H9 (cell line): ENCODE measurements around the gene SLC6A19. TPM values are rescaled to one million over a fixed set of nuclear protein-coding genes. Genes with fewer than 3 reads are reported as not detected.

Experiments
- DNase-seq: peaks from one replicate; pipeline ENCODE4 v3.0.0-alpha.2; 2017
- H2AFZ ChIP-seq: one replicate; pipeline ENCODE4 v1.6.1; 2013; ENCODE audit warnings: mild to moderate bottlenecking, low read length, control low read depth, moderate library complexity
- H2AK5ac ChIP-seq: 2 replicates; pipeline ENCODE4 v1.6.1; 2013; ENCODE audit warnings: low read length, control low read depth, mixed read lengths; ENCODE audit not compliant: insufficient read length
- H2BK120ac ChIP-seq: one replicate; pipeline ENCODE4 v1.6.1; 2013; ENCODE audit warnings: low read depth, mild to moderate bottlenecking, low read length, control low read depth, inconsistent platforms; ENCODE audit not compliant: poor library complexity, severe bottlenecking
- H2BK12ac ChIP-seq: 2 replicates; pipeline ENCODE4 v1.6.1; 2013; ENCODE audit warnings: low read length, control low read depth, mixed read lengths, low read depth; ENCODE audit not compliant: insufficient read length
- H2BK15ac ChIP-seq: 2 replicates; pipeline ENCODE4 v1.6.1; 2013; ENCODE audit warnings: low read depth, low read length, control low read depth
- H2BK20ac ChIP-seq: one replicate; pipeline ENCODE4 v1.6.1; 2013; ENCODE audit warnings: low read depth, mild to moderate bottlenecking, low read length, control low read depth, inconsistent platforms; ENCODE audit not compliant: poor library complexity, severe bottlenecking
- H2BK5ac ChIP-seq: 2 replicates; pipeline ENCODE4 v1.6.1; 2013; ENCODE audit warnings: low read length, control low read depth, mixed read lengths; ENCODE audit not compliant: insufficient read length
- H3K14ac ChIP-seq: 2 replicates; pipeline ENCODE4 v1.6.1; 2013; ENCODE audit warnings: low read length, control low read depth; ENCODE audit not compliant: insufficient read depth
- H3K18ac ChIP-seq: 2 replicates; pipeline ENCODE4 v1.6.1; 2013; ENCODE audit warnings: low read depth, mild to moderate bottlenecking, mixed read lengths, low read length, control low read depth; ENCODE audit not compliant: insufficient read length
- H3K23ac ChIP-seq: 2 replicates; pipeline ENCODE4 v1.6.1; 2013; ENCODE audit warnings: low read length, control low read depth, mixed read lengths, low read depth; ENCODE audit not compliant: insufficient read length
- H3K23me2 ChIP-seq: 2 replicates; pipeline ENCODE4 v1.6.1; 2013; ENCODE audit warnings: low read depth, mild to moderate bottlenecking, mixed read lengths, low read length, control low read depth; ENCODE audit not compliant: insufficient read length, poor library complexity, severe bottlenecking
- H3K27ac ChIP-seq: 2 replicates; pipeline ENCODE4 v1.5.1; 2013; ENCODE audit warnings: low read length, control low read depth, mixed read lengths, low read depth; ENCODE audit not compliant: insufficient read length
- H3K27me3 ChIP-seq: 2 replicates; pipeline ENCODE4 v1.6.1; 2013; ENCODE audit warnings: low read length, control low read depth, inconsistent platforms; ENCODE audit not compliant: insufficient read depth
- H3K4ac ChIP-seq: 2 replicates; pipeline ENCODE4 v1.6.1; 2013; ENCODE audit warnings: low read depth, mild to moderate bottlenecking, control low read depth, inconsistent platforms, low read length, moderate library complexity
- H3K4me1 ChIP-seq: 2 replicates; pipeline ENCODE4 v1.6.1; 2013; ENCODE audit warnings: low read length, control low read depth, inconsistent platforms; ENCODE audit not compliant: insufficient read depth
- H3K4me2 ChIP-seq: 2 replicates; pipeline ENCODE4 v1.6.1; 2013; ENCODE audit warnings: low read length, control low read depth, mixed read lengths; ENCODE audit not compliant: insufficient read length, insufficient read depth
- H3K56ac ChIP-seq: 2 replicates; pipeline ENCODE4 v1.6.1; 2013; ENCODE audit warnings: low read depth, mild to moderate bottlenecking, mixed read lengths, low read length, control low read depth; ENCODE audit not compliant: insufficient read length
- H3K79me1 ChIP-seq: 2 replicates; pipeline ENCODE4 v1.6.1; 2013; ENCODE audit warnings: low read depth, mild to moderate bottlenecking, moderate library complexity, low read length, control low read depth, inconsistent platforms; ENCODE audit not compliant: insufficient read depth, poor library complexity, severe bottlenecking
- H3K79me2 ChIP-seq: 2 replicates; pipeline ENCODE4 v1.6.1; 2013; ENCODE audit warnings: low read length, control low read depth, inconsistent platforms; ENCODE audit not compliant: insufficient read depth
- H3K9ac ChIP-seq: 2 replicates; pipeline ENCODE4 v1.6.1; 2013; ENCODE audit warnings: low read length, control low read depth, mixed read lengths; ENCODE audit not compliant: insufficient read length; ENCODE audit errors: extremely low read depth
- H3K9me3 ChIP-seq: one replicate; pipeline ENCODE4 v1.6.1; 2013; ENCODE audit warnings: low read depth, low read length, inconsistent platforms; ENCODE audit not compliant: control insufficient read depth
- H3T11ph ChIP-seq: one replicate; pipeline ENCODE4 v1.6.1; 2013; ENCODE audit warnings: mild to moderate bottlenecking, low read length, control low read depth, inconsistent platforms
- H4K20me1 ChIP-seq: one replicate; pipeline ENCODE4 v1.6.1; 2013; ENCODE audit not compliant: control insufficient read depth, insufficient read length, insufficient read depth
- H4K5ac ChIP-seq: 2 replicates; pipeline ENCODE4 v1.6.1; 2013; ENCODE audit warnings: low read depth, mild to moderate bottlenecking, mixed read lengths, low read length, control low read depth; ENCODE audit not compliant: insufficient read length
- H4K8ac ChIP-seq: replicated peaks from 2 replicates; pipeline ENCODE4 v1.6.1; 2013; ENCODE audit warnings: low read length, control low read depth, mixed read lengths, low read depth; ENCODE audit not compliant: insufficient read length
- H4K91ac ChIP-seq: 2 replicates; pipeline ENCODE4 v1.6.1; 2013; ENCODE audit warnings: low read depth, mild to moderate bottlenecking, moderate library complexity, mixed read lengths, low read length, control low read depth; ENCODE audit not compliant: insufficient read length
- H3K27ac Mint-ChIP-seq, 3 experiments: 2 replicates in 2 of 3; 3 replicates in 1 of 3; pipeline ENCODE4 v1.8.0; 2020 to 2021; ENCODE audit warnings: mixed read lengths in 3 of 3, mild to moderate bottlenecking in 1 of 3, moderate library complexity in 1 of 3
- H3K27me3 Mint-ChIP-seq: 2 replicates; pipeline ENCODE4 v1.8.0; 2021; ENCODE audit warnings: low read depth, mild to moderate bottlenecking, moderate library complexity, mixed read lengths
- H3K36me3 Mint-ChIP-seq, 3 experiments: 2 replicates in 2 of 3; 3 replicates in 1 of 3; pipeline ENCODE4 v1.8.0; 2020 to 2021; ENCODE audit warnings: low read depth in 3 of 3, mixed read lengths in 3 of 3; ENCODE audit not compliant: insufficient read depth in 1 of 3
- H3K4me1 Mint-ChIP-seq, 2 experiments: 2 replicates each; pipeline ENCODE4 v1.8.0; 2020; ENCODE audit warnings: mixed read lengths in 2 of 2
- H3K4me3 Mint-ChIP-seq, 2 experiments: 2 replicates in 1 of 2; 3 replicates in 1 of 2; pipeline ENCODE4 v1.8.0; 2020 to 2021; ENCODE audit warnings: mild to moderate bottlenecking in 2 of 2, mixed read lengths in 2 of 2, moderate library complexity in 1 of 2
- H3K9me3 Mint-ChIP-seq, 2 experiments: 2 replicates in 1 of 2; 3 replicates in 1 of 2; pipeline ENCODE4 v1.8.0; 2020; ENCODE audit warnings: mild to moderate bottlenecking in 2 of 2, mixed read lengths in 2 of 2, moderate library complexity in 1 of 2
- CTCF ChIP-seq: fragments of 200-600 bp; sonication (generic); conservative IDR thresholded peaks from 3 replicates; pipeline ENCODE4 v1.8.0; 2021; ENCODE audit warnings: antibody characterized with exemption, mild to moderate bottlenecking
- WGBS: extraction: QIAGEN DNeasy Blood & Tissue Kit; methylation state at CpG from one replicate; pipeline ENCODE4 v1.1.7; 2013; ENCODE audit warnings: missing lambda C conversion rate, low lambda C conversion rate, mixed read lengths; ENCODE audit not compliant: insufficient read length; ENCODE audit errors: extremely low coverage; 5-methylcytosine and 5-hydroxymethylcytosine counted together
- total RNA-seq: library from RNA; stranded (reverse); gene quantifications from 2 replicates; pipeline ENCODE4 v1.2.1, GENCODE V29; 2021

SLC6A19 gene
- total RNA-seq, 1 experiment from 2014 or later = not detected

GRCh38 chr5:1205255-1206180 lies 4.1 kb downstream of the SLC6A19 start:
- no peak overlapping the region for H4K8ac ChIP-seq
- H3K18ac ChIP-seq = no peak overlapping the region
- H3K9me3 ChIP-seq = no peaks in the 10 kb centered on the region
- H3K27me3 ChIP-seq = no peaks in the 10 kb centered on the region
- TF ChIP-seq CTCF = no peak
- Mint-ChIP-seq H3K36me3 (no peaks in the 10 kb centered on the region), H3K9me3 (no peaks in the 10 kb centered on the region), H3K27ac (peak overlapping the region in 2 of 3 experiments; percentile 16 to 44; a peak in 2 of 7 replicates), H3K27me3 (peaks cover 8% of the 10 kb centered on the region), H3K4me3 (peak overlapping the region in 1 of 2 experiments; percentile 43; a peak in 2 of 5 replicates), H3K4me1 (peaks cover 9 to 16% of the 10 kb centered on the region in 2 experiments)
- H2AK5ac ChIP-seq = no peak overlapping the region
- no peak overlapping the region for H3T11ph ChIP-seq
- no peaks in the 10 kb centered on the region for H3K23me2 ChIP-seq
- DNase-seq = no peak
- no peak overlapping the region for H2BK120ac ChIP-seq
- no peak overlapping the region for H3K4me2 ChIP-seq
- no peak overlapping the region for H2BK12ac ChIP-seq
- H3K79me1 ChIP-seq = no peaks in the 10 kb centered on the region
- no CpG with 5 or more reads among the region's 11 CpGs for WGBS
- no peak overlapping the region for H4K5ac ChIP-seq
- H2BK15ac ChIP-seq = no peak overlapping the region
- H3K9ac ChIP-seq = no peak overlapping the region
- no peaks in the 10 kb centered on the region for H3K4me1 ChIP-seq
- no peaks in the 10 kb centered on the region for H4K20me1 ChIP-seq
- no peak overlapping the region for H3K4ac ChIP-seq
- H4K91ac ChIP-seq = no peak overlapping the region
- no peaks in the 10 kb centered on the region for H3K79me2 ChIP-seq
- no peak overlapping the region for H2AFZ ChIP-seq
- no peak overlapping the region; the same call in 1 of the 2 replicates for H3K14ac ChIP-seq
- H2BK5ac ChIP-seq = no peak overlapping the region
- H2BK20ac ChIP-seq = no peak overlapping the region
- no peak overlapping the region for H3K56ac ChIP-seq
- no peak overlapping the region for H3K27ac ChIP-seq
- no peak overlapping the region for H3K23ac ChIP-seq
